ENCODE results near the gene FABP1. TPM values are rescaled to one million over a fixed set of nuclear protein-coding genes. Genes with fewer than 3 reads are reported as not detected.

FABP1 gene
- total RNA-seq, 2 experiments from 2014 or later = not detected

GRCh38 chr2:88074854-88075292, 53.0 kb downstream of the FABP1 start:
- CTCF ChIA-PET = no interaction called here
- no peak for ATAC-seq
- H3K4me1 Mint-ChIP-seq = no peaks in the 10 kb centered on the region
- H3K9me3 Mint-ChIP-seq (ENCODE audit: low read depth) = no peaks in the 10 kb centered on the region
- no peak overlapping the region for H3K4me3 Mint-ChIP-seq
- no peaks in the 10 kb centered on the region for H3K36me3 Mint-ChIP-seq
- H3K27ac Mint-ChIP-seq = no peak overlapping the region
- peaks cover 11% of the 10 kb centered on the region for H3K27me3 Mint-ChIP-seq
- DNase-seq = no peak

- Mint-ChIP-seq H3K9me3 (ENCODE audit: low read depth) (no peaks in the 10 kb centered on the region), H3K27me3 (peaks cover 11% of the 10 kb centered on the region), H3K36me3 (no peaks in the 10 kb centered on the region), H3K27ac (no peak overlapping the region), H3K4me1 (no peaks in the 10 kb centered on the region), H3K4me3 (no peak overlapping the region)
- CTCF ChIA-PET = no interaction called here
- no peak for DNase-seq
- no peak for ATAC-seq
Measured at GRCh38 chr2:88074150-88074549, 53.7 kb downstream of the FABP1 start.

Small RNA genes lying within 50 kb of the gene (microRNA-seq; reads per million reads assigned to microRNA genes)
- gene MIR4780 = not detected

Other genes starting within 250 kb of the FABP1 start
- gene RNU2-63P, start 111.5 kb downstream of the FABP1 start, total RNA-seq = 10 to 100 TPM; 21.2 to 48.9 TPM
- gene KRCC1, start 72.3 kb downstream of the FABP1 start, total RNA-seq = 10 to 100 TPM; 12.4 to 20.0 TPM
- gene SMYD1, start 60.2 kb downstream of the FABP1 start, total RNA-seq = not detected
- under 1 TPM; 0.53 to 0.77 TPM for gene THNSL2, start 42.3 kb upstream of the FABP1 start, total RNA-seq

Data from activated CD8-positive, alpha-beta memory T cell treated with anti-CD3 and anti-CD28 coated beads, Interleukin-2, amount 10 ng/mL, durations not matched to agents 7 days and 5 days (primary cell).